NCI-H2196 (cell line): ENCODE data around the gene FOXL1.

Experiments used
- DNase-seq: peaks from one replicate; lab custom pipeline; 2025; ENCODE audit not compliant: unreplicated experiment; lab: John Stamatoyannopoulos, UW

FOXL1 gene

GRCh38 chr16:86568677-86569623 lies 9.4 kb upstream of the FOXL1 start:
- no peak for DNase-seq

DNA sequence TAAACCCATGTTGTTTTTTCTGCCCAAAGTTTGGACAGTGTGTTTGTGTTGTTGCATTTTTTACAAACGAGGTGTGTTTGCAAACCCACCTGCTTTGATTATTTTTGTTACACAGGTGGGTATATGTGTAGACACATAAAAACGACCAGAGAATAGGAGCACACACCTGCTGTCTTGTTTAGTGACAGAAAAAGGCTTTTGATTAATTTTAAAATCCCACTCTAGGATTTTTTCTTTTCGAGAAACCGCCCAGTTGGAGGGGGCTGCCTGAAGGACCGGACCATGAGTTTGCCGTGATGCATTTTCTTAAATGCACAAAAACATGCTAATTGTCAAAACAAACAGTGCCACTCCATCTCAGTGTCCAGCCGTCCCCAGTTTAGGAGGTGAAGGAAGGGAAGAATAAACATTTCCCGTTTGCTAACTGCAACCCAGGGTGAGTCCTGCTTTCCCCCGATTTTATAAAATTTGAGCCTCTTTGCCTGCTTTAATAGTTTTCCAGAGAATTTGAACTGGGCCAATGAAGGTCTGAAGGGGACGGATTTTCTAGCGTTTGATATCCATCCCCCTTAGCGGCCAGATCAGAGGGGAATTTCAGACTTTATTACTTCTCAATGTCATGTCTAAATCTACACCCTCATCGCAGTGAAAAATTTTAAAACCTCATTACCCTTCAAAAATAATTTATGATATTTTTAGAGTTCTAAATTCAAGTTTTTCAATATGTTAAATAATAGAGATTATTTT lies 8.5 kb upstream of the FOXL1 start:
- no peak for DNase-seq

DNA sequence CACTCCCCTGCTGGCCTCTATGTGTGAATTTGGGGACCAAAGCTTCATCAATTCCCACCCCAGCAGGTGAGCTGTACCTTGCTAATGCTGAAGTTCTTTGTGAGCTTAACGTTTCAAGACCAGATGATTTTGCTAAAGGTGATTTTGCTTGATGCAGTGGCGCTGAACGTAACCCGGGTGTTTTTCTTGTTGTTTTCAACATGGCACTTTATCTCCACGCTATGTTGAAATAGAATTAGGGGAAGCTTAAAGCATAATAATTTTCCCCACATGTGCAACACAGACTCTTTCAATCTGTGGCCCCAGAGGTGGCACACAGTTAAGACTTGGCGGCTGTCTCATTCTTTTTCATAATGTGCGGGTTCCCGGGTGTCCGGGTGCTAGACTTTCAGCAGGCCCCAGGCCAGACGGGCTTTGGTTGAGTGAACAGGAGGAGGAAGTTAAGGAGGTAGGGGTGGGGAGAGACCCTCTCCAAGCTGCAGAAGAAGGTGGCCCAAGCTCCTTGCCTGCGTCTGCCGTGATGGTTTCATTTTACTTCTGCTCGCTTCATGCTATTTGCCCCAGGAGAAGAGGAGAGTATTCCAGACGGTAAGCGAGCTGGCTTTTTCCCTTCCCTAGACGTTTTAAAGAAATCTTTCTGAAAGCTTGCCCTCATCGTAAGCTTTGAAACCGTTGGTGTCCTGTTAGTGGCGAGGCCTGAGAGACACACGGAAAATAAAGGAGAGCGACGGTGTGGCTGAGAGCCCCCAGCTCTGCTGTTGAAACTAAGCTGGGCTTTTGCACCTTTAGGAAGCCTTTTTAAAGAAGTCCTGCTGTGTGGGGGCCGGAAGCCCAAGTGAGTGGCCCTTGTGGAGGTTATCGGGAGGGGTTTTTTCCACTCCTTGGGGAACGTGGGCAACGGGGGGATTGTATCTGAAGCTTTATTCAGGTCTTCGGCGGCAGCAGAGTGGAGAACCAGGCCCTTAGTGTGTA lies 7.5 kb upstream of the FOXL1 start:
- DNase-seq: no peak

DNA sequence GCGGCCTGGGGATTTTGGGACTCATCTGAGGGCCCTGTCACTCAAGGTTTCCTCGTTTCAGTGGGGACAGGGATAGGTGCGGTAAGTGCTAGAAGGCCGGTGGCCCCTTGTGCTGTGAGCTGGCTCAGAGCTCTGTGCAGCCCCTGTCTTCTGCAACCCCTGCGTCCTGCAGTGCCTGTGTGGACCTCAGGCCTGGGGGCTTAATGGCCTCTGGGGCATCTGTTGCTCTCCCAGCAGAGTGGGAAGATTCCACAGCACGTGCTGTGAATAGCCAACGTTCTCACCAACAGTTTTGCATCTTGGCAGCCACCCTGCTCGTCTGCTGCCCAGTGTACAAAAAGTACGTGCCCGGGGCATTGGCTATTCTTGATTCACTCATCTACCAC lies 6.8 kb upstream of the FOXL1 start:
- DNase-seq: no peak

GRCh38 chr16:86572041-86572521 lies 6.3 kb upstream of the FOXL1 start:
- no peak for DNase-seq

GRCh38 chr16:86572606-86573005 lies 5.7 kb upstream of the FOXL1 start:
- no peak for DNase-seq

GRCh38 chr16:86573215-86573614 lies 5.1 kb upstream of the FOXL1 start:
- no peak for DNase-seq

- no peak for DNase-seq
Measured at GRCh38 chr16:86573646-86574508, 4.5 kb upstream of the FOXL1 start.

DNA sequence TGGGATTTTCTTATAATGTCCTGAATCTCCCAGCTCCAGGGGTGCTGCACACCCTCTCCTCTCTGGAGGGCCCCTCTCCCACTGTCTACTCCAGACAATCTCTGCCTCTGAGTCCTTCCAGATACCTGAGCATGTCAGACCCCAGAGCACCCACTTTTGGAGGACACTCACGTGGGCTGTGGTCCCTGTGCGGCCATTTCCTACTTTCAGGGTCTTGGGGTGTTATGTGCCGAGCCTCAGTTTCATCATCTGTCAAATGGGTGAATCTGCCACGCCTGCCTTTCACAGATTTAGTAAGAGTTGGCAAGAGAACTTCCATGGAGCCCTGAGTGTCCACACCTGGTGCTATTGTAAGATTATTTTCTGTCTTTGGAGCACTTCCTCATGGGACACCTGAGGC lies 3.7 kb upstream of the FOXL1 start:
- DNase-seq: no peak

DNA sequence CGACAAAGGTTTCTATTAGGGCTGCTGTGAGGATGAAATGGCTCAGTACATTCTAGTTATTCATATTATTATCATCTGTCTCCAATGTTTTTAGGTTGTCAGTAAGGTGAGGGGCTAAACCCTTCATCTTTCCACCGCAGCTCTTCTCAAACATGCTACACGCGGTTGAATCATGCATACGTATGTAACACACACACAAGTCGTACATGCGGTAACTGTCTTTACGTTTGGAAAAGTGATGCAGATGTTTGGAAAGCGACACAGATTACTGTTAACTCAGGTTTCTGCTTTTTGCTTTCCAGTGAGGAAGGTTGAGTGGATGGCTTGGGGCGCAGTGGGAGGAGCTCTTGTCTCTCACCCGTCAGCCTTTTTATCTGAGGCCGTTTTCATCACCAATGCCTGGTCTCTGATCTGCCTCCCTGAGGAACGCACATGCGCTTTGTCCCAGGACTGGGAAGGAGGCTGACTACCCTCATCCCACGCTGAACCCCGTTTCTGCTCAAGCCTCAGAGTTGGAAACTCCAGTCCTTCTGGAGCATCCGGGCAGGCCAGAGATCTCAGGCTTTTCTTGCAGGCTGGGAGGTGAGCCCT lies 3.2 kb upstream of the FOXL1 start:
- no peak for DNase-seq

GRCh38 chr16:86575754-86576557 lies 2.4 kb upstream of the FOXL1 start:
- DNase-seq: no peak

GRCh38 chr16:86576591-86577313 lies 1.6 kb upstream of the FOXL1 start:
- DNase-seq: no peak

DNA sequence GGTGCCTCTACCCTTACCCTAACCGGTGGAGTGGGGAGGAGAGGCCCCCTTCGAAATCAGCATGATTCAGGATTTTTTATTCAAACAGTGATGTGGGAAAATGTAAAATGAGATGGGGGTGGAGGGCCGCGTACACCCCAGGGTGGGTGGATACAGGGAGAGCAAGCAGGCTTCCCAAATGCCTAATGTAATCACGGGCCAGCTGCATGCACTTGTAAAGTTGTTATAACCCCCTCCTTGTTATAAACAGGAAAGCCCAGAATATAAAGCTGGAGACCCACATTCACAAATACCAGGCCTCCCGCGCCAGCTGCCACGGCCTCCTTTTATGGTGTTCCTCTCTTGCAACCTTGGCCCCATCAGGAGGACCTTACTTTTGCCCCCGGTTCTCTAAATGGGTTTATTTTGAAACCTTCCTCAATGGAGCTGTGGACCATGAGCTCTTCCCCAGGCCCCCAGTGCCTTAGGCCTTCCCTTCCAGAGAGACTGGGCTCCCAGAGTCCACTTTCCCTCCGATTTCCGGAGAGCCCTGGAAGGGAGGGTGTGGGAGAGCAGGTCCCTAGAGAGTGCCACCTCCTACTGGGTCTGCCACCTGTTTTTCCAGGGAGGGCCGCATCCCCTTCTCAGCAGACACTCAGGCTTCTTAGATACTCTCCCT lies 906 bp upstream of the FOXL1 start:
- no peak for DNase-seq

DNA sequence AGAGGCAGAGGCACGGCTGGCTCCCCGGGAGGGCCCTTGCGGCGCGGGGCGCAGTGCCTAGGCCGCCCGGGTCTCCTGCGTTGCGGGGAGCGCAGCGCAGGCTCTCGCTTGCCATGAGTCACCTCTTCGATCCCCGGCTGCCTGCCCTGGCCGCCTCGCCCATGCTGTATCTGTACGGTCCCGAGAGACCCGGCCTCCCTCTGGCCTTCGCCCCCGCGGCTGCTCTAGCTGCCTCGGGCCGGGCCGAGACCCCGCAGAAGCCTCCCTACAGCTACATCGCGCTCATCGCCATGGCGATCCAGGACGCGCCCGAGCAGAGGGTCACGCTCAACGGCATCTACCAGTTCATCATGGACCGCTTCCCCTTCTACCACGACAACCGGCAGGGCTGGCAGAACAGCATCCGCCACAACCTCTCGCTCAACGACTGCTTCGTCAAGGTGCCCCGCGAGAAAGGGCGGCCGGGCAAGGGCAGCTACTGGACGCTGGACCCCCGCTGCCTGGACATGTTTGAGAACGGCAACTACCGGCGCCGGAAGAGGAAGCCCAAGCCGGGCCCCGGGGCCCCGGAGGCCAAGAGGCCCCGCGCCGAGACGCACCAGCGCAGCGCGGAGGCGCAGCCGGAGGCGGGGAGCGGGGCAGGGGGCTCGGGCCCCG lies 390 bp downstream of the FOXL1 start:
- no peak for DNase-seq

GRCh38 chr16:86579268-86580062 lies 1.1 kb downstream of the FOXL1 start:
- DNase-seq: no peak

- no peak for DNase-seq
Measured at GRCh38 chr16:86580063-86580790, 1.9 kb downstream of the FOXL1 start.
